WERI-Rb-1 (cell line): Measurements from ENCODE around the gene POMP.

Experiments
- DNase-seq: peaks from one replicate; pipeline ENCODE4 v3.0.0-alpha.2; 2020
- H3K27ac ChIP-seq: fragments of 250-450 bp; sonication (Bioruptor Pico); 2 replicates; pipeline ENCODE4 v1.5.1; 2020; ENCODE audit warnings: mild to moderate bottlenecking, moderate library complexity
- H3K27me3 ChIP-seq: fragments of 250-450 bp; sonication (Bioruptor Pico); 2 replicates; pipeline ENCODE4 v1.5.1; 2021; ENCODE audit warnings: mild to moderate bottlenecking, low read depth, moderate library complexity; ENCODE audit not compliant: insufficient read depth, severe bottlenecking
- H3K36me3 ChIP-seq: fragments of 250-450 bp; sonication (Bioruptor Pico); 2 replicates; pipeline ENCODE4 v1.5.1; 2020; ENCODE audit warnings: mild to moderate bottlenecking, moderate library complexity
- H3K4me3 ChIP-seq: 2 replicates; pipeline ENCODE4 v1.5.1; 2011; ENCODE audit warnings: low read depth, mild to moderate bottlenecking, control low read depth, low read length
- H3K9me3 ChIP-seq: fragments of 250-450 bp; sonication (Bioruptor Pico); 2 replicates; pipeline ENCODE4 v1.5.1; 2021; ENCODE audit warnings: mild to moderate bottlenecking, moderate library complexity; ENCODE audit not compliant: severe bottlenecking
- TF ChIP-seq, protein P1 (sequence below): IDR thresholded peaks from 2 replicates; pipeline ENCODE4 v1.5.1; 2011; ENCODE audit warnings: low read depth, mild to moderate bottlenecking, control low read depth, inconsistent platforms, low read length

POMP gene

DNA sequence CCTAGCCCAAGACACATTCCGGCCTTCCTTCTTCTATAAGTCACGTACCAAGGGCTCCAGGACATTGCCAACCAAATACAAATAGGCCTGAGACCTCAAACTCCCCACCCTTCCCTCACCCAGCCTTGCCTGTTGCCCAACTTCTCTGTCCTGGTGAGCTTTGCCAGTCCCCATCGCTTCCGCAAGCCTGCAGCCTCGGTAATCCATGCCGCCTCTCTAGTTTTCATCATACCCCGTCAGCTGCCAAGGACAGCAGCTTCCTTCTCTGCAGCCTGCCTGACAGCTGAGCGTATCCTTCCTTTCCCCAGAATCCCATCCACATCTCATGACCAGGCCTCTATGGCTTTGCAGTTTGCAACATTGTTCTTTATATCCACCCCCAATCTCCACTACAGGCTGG is 36.6 kb upstream of the POMP start:
- DNase-seq: no peak
- H3K27me3 ChIP-seq: no peaks in the 10 kb centered on the region
- H3K9me3 ChIP-seq: no peaks in the 10 kb centered on the region
- TF ChIP-seq, protein P1, sequence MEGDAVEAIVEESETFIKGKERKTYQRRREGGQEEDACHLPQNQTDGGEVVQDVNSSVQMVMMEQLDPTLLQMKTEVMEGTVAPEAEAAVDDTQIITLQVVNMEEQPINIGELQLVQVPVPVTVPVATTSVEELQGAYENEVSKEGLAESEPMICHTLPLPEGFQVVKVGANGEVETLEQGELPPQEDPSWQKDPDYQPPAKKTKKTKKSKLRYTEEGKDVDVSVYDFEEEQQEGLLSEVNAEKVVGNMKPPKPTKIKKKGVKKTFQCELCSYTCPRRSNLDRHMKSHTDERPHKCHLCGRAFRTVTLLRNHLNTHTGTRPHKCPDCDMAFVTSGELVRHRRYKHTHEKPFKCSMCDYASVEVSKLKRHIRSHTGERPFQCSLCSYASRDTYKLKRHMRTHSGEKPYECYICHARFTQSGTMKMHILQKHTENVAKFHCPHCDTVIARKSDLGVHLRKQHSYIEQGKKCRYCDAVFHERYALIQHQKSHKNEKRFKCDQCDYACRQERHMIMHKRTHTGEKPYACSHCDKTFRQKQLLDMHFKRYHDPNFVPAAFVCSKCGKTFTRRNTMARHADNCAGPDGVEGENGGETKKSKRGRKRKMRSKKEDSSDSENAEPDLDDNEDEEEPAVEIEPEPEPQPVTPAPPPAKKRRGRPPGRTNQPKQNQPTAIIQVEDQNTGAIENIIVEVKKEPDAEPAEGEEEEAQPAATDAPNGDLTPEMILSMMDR: no peak
- H3K4me3 ChIP-seq: no peak overlapping the region
- no peak overlapping the region for H3K27ac ChIP-seq
- H3K36me3 ChIP-seq: no peaks in the 10 kb centered on the region

DNA sequence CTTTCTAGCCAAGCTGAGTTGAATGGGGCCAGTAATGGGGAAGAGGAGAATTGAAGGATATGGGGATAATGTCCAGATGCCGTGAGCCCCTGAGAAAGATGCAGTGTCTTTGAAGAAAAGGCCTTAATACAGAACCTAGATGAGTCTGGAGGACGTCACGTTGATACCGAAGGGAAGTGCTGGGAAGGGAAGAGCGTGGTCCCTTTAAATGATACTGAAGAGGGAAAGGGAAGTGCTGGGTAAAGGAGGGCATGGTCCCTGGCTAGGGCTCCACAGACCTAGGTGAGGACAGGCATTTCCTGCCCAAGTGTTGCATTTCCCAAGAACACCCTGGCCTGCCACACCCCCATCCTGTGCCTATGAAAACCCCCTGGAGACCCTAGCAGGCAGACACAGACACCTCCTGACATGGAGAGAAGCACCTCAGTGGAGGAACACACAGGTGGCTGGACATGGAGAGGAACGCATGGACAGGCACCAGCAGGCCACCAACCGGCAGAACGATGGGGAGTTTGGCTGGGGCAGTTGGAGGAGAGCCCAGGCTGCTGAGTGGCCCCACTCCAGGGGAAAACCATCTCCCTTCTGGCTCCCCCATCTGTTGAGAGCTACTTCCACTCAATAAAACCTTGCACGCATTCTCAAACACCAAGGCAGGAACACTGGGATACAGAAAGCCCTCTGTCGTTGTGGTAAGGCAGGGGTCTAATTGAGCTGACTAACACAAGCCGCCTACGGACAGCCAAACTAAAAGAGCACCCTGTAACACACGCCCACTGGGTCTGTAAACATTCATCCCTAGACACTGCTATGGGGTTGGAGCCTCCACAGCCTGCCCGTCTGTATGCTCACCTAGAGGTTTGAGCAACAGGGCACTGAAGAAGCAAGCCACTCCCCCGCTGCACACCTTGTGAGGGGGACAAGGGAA is 34.9 kb upstream of the POMP start:
- TF ChIP-seq, protein P1: no peak
- no peaks in the 10 kb centered on the region for H3K9me3 ChIP-seq

DNA sequence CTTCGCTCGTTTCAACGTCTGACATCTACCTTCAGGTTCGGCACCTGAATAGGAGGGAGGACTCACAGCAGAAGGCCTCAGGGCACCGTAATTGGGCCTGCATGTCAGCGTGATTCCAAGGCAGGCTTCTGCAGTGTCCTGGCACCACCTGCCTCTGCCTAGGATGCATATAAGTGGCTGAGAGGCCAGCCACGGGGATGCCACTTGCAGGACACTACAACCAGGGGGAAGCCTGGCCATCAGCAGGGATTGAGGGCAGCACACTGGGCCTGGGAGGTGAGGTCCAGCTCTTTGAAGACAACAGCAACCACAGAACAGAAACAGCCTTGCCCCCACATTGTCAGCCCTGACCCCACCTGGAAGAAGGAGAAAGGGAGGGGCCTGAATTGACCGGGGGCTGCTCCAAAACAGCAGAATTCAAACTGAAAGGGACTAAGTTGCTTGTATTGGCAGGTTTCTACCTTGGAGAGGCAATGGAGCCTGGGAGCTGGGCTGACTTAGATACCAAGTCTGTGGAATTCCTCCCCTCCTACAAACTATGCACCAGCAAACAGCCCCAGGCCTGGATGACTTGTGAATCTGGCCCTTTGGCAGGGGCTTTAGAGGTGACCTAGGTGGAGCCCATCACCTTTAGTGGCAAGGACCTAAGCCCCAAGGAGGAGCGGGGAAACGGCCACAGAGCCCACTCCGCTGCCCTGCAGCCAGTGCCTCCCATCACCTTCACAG is 34.1 kb upstream of the POMP start:
- no peak for DNase-seq
- Histone ChIP-seq H3K27me3 (no peaks in the 10 kb centered on the region), H3K27ac (no peak overlapping the region), H3K36me3 (no peaks in the 10 kb centered on the region), H3K9me3 (no peaks in the 10 kb centered on the region), H3K4me3 (no peak overlapping the region)
- TF ChIP-seq, protein P1: no peak

More for the DNA sequence above, 34.9 kb upstream of the POMP start:
- Histone ChIP-seq H3K27ac (no peak overlapping the region), H3K27me3 (no peaks in the 10 kb centered on the region), H3K4me3 (no peak overlapping the region), H3K36me3 (no peaks in the 10 kb centered on the region)
- no peak for DNase-seq

DNA sequence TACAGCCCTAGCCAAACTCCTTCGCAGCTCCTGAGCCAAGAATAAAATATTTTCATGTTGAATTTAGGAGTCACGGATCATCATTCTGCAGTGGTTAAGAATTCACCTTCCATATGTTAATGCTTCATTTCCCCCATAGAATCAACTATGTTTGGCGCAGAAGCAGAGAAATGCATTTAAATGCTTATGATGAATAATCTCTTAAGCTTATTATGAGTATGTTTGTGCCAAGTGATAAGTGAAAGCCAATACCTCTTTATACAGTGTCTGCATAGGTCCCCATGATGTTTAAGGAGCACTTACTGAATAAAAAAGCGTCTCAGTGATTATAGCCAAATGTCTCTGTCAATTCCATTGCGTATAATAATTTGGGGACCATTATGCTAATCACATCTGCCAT is 32.7 kb upstream of the POMP start:
- Histone ChIP-seq H3K9me3 (no peaks in the 10 kb centered on the region), H3K27ac (no peak overlapping the region), H3K36me3 (no peaks in the 10 kb centered on the region), H3K4me3 (no peak overlapping the region), H3K27me3 (no peaks in the 10 kb centered on the region)
- DNase-seq: no peak
- TF ChIP-seq, protein P1: no peak

DNA sequence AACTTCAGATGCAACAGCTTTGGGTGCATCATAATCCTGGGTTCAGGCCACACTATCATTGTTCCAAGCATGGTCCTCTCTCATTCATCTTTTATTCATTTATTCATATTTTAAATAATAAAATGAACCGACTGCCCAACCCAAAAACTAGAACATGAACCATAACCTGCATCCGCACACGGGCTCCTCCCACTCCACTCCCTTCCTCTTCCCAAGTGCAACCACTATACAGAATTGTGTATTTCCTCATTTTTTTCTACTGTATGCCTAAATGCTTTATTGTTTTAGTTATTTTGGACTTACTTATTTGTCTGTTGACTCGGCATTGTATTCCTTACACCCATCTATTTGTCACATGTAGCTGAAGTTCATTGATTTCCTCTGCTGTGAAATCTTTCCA is 30.7 kb upstream of the POMP start:
- no peak overlapping the region for H3K4me3 ChIP-seq
- no peaks in the 10 kb centered on the region for H3K36me3 ChIP-seq
- TF ChIP-seq, protein P1: no peak
- H3K27ac ChIP-seq: no peak overlapping the region
- DNase-seq: no peak
- H3K9me3 ChIP-seq: no peaks in the 10 kb centered on the region
- H3K27me3 ChIP-seq: no peaks in the 10 kb centered on the region
